ENCODE results near the gene MAN1C1. TPM values are rescaled to one million over a fixed set of nuclear protein-coding genes. Genes with fewer than 3 reads are reported as not detected.
"Not testable (repeated sequence)": the region's sequence is repeated elsewhere in the genome, so short reads cannot be mapped to it uniquely, and the experiment has no call there.

Gene MAN1C1
- total and polyA plus RNA-seq, 9 donors, result 5.2 to 17.4 (median 12.2) TPM

DNA sequence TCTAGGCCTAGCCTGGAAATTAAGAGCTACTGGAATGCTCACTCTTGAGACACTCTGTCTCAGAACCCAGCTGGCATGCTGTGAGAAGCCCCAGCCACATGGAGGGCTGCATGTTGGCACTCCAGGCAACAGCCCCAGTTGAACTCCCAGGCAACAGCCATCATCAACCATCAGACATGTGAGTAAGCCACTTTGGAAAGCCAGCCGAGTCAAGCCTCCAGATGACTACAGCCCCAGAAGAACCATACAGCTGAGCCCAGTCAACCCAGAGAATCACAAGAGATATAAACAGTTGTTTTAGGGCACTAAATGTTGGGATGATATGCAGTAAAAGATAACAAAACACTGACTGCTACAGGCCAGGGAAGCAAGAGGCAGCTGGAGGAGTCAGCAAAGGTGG lies 17.7 kb upstream of the MAN1C1 start:
- H3K36me3 ChIP-seq (ENCODE audit: control insufficient read depth, insufficient read depth, low read length), result no peaks in the 10 kb centered on the region
- H3K27me3 ChIP-seq (ENCODE audit: control insufficient read depth, insufficient read depth, low read length), result no peaks in the 10 kb centered on the region
- H3K4me3 ChIP-seq (ENCODE audit: low read length), result no peak overlapping the region
- H3K27ac ChIP-seq (ENCODE audit: low read length), result no peak overlapping the region
- no CpG with 5 or more reads among the region's 1 CpG for WGBS (ENCODE audit: insufficient coverage)
- no peaks in the 10 kb centered on the region for H3K4me1 ChIP-seq (ENCODE audit: control insufficient read depth, insufficient read depth, low read length)
- DNase-seq, result no peak
- H3K9me3 ChIP-seq (replicated peaks; ENCODE audit: control insufficient read depth, low read depth, low read length), result peaks cover 4% of the 10 kb centered on the region

GRCh38 chr1:25599969-25600610 lies 16.5 kb upstream of the MAN1C1 start:
- peaks cover 4% of the 10 kb centered on the region for H3K9me3 ChIP-seq (replicated peaks; ENCODE audit: control insufficient read depth, low read depth, low read length)
- H3K4me3 ChIP-seq (ENCODE audit: low read length), result no peak overlapping the region
- no peak for DNase-seq
- H3K4me1 ChIP-seq (ENCODE audit: control insufficient read depth, insufficient read depth, low read length), result no peaks in the 10 kb centered on the region
- H3K36me3 ChIP-seq (ENCODE audit: control insufficient read depth, insufficient read depth, low read length), result no peaks in the 10 kb centered on the region
- H3K27ac ChIP-seq (ENCODE audit: low read length), result no peak overlapping the region
- H3K27me3 ChIP-seq (ENCODE audit: control insufficient read depth, insufficient read depth, low read length), result no peaks in the 10 kb centered on the region
- 86% methylated on average over 1 of the region's 7 CpGs for WGBS (ENCODE audit: insufficient coverage)

- H3K4me1 ChIP-seq (ENCODE audit: control insufficient read depth, insufficient read depth, low read length); H3K9me3 ChIP-seq (replicated peaks; ENCODE audit: control insufficient read depth, low read depth, low read length); H3K27ac ChIP-seq (ENCODE audit: low read length); H3K4me3 ChIP-seq (ENCODE audit: low read length); H3K27me3 ChIP-seq (ENCODE audit: control insufficient read depth, insufficient read depth, low read length); H3K36me3 ChIP-seq (ENCODE audit: control insufficient read depth, insufficient read depth, low read length); DNase-seq: not testable (repeated sequence)
- 75% methylated on average over 3 of the region's 5 CpGs for WGBS (ENCODE audit: insufficient coverage)
Observed at GRCh38 chr1:25600971-25601699, 15.5 kb upstream of the MAN1C1 start.

DNA sequence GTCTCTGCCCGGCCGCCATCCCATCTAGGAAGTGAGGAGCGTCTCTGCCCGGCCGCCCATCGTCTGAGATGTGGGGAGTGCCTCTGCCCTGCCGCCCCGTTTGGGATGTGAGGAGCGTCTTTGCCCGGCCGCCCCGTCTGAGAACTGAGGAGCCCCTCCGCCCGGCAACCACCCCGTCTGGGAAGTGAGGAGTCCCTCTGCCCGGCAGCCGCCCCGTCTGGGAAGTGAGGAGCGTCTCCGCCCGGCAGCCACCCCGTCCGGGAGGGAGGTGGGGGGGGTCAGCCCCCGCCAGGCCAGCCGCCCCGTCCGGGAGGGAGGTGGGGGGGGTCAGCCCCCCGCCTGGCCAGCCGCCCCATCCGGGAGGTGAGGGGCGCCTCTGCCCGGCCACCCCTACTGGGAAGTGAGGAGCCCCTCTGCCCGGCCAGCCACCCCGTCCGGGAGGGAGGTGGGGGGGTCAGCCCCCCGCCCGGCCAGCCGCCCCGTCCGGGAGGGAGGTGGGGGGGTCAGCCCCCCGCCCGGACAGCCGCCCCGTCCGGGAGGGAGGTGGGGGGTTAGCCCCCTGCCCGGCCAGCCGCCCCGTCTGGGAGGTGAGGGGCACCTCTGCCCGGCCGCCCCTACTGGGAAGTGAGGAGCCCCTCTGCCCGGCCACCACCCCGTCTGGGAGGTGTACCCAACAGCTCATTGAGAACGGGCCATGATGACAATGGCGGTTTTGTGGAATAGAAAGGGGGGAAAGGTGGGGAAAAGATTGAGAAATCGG lies 12.6 kb upstream of the MAN1C1 start:
- not testable (repeated sequence) for H3K36me3 ChIP-seq (ENCODE audit: control insufficient read depth, insufficient read depth, low read length); DNase-seq; H3K4me3 ChIP-seq (ENCODE audit: low read length); H3K27ac ChIP-seq (ENCODE audit: low read length); H3K9me3 ChIP-seq (replicated peaks; ENCODE audit: control insufficient read depth, low read depth, low read length); H3K27me3 ChIP-seq (ENCODE audit: control insufficient read depth, insufficient read depth, low read length); H3K4me1 ChIP-seq (ENCODE audit: control insufficient read depth, insufficient read depth, low read length)
- WGBS (ENCODE audit: insufficient coverage), result no CpG with 5 or more reads among the region's 55 CpGs

GRCh38 chr1:25607123-25607522 lies 9.5 kb upstream of the MAN1C1 start:
- H3K4me1 ChIP-seq (ENCODE audit: control insufficient read depth, insufficient read depth, low read length), result peaks cover 2% of the 10 kb centered on the region
- 96% methylated on average over 2 of the region's 5 CpGs for WGBS (ENCODE audit: insufficient coverage)

GRCh38 chr1:25608488-25609178 lies 8.0 kb upstream of the MAN1C1 start:
- no peak overlapping the region for H3K4me3 ChIP-seq (ENCODE audit: low read length)
- peak; percentile 90 for DNase-seq

More at GRCh38 chr1:25607123-25607522, 9.5 kb upstream of the MAN1C1 start:
- Histone ChIP-seq H3K9me3 (replicated peaks; ENCODE audit: control insufficient read depth, low read depth, low read length) (no peaks in the 10 kb centered on the region), H3K27me3 (ENCODE audit: control insufficient read depth, insufficient read depth, low read length) (peaks cover 2% of the 10 kb centered on the region), H3K4me3 (ENCODE audit: low read length) (no peak overlapping the region), H3K27ac (ENCODE audit: low read length) (no peak overlapping the region), H3K36me3 (ENCODE audit: control insufficient read depth, insufficient read depth, low read length) (no peaks in the 10 kb centered on the region)
- no peak for DNase-seq

DNA sequence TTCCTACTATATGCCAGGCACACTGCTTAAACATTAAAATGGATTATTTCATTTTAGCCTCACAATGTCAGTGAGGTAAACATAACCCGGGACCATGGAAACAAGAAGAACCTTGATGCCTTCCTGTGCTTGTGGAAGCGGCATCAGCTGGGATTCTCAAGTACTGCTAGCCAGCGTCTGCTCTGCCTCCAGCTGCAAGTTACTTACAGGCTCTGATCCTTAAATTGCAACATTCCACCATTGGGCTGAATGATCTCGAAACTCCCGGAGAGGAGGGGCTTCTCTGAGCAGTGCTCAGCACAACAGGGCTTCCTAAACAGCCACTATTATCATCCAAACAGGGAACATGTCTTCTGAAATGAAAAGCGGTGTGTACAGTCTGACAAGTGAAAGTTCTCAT lies 6.7 kb upstream of the MAN1C1 start:
- H3K27me3 ChIP-seq (ENCODE audit: control insufficient read depth, insufficient read depth, low read length), result peaks cover 5% of the 10 kb centered on the region
- H3K9me3 ChIP-seq (replicated peaks; ENCODE audit: control insufficient read depth, low read depth, low read length), result no peaks in the 10 kb centered on the region
- no peak overlapping the region for H3K4me3 ChIP-seq (ENCODE audit: low read length)
- no peaks in the 10 kb centered on the region for H3K36me3 ChIP-seq (ENCODE audit: control insufficient read depth, insufficient read depth, low read length)
- WGBS (ENCODE audit: insufficient coverage), result 16% methylated on average over 5 of the region's 6 CpGs
- H3K4me1 ChIP-seq (ENCODE audit: control insufficient read depth, insufficient read depth, low read length), result peaks cover 2% of the 10 kb centered on the region
- DNase-seq, result peak; percentile 40
- H3K27ac ChIP-seq (ENCODE audit: low read length), result no peak overlapping the region

More at GRCh38 chr1:25608488-25609178, 8.0 kb upstream of the MAN1C1 start:
- Histone ChIP-seq H3K36me3 (ENCODE audit: control insufficient read depth, insufficient read depth, low read length) (no peaks in the 10 kb centered on the region), H3K9me3 (replicated peaks; ENCODE audit: control insufficient read depth, low read depth, low read length) (no peaks in the 10 kb centered on the region), H3K4me1 (ENCODE audit: control insufficient read depth, insufficient read depth, low read length) (peaks cover 2% of the 10 kb centered on the region), H3K27ac (ENCODE audit: low read length) (no peak overlapping the region), H3K27me3 (ENCODE audit: control insufficient read depth, insufficient read depth, low read length) (peaks cover 5% of the 10 kb centered on the region)
- 24% methylated on average over 7 of the region's 15 CpGs for WGBS (ENCODE audit: insufficient coverage)

DNA sequence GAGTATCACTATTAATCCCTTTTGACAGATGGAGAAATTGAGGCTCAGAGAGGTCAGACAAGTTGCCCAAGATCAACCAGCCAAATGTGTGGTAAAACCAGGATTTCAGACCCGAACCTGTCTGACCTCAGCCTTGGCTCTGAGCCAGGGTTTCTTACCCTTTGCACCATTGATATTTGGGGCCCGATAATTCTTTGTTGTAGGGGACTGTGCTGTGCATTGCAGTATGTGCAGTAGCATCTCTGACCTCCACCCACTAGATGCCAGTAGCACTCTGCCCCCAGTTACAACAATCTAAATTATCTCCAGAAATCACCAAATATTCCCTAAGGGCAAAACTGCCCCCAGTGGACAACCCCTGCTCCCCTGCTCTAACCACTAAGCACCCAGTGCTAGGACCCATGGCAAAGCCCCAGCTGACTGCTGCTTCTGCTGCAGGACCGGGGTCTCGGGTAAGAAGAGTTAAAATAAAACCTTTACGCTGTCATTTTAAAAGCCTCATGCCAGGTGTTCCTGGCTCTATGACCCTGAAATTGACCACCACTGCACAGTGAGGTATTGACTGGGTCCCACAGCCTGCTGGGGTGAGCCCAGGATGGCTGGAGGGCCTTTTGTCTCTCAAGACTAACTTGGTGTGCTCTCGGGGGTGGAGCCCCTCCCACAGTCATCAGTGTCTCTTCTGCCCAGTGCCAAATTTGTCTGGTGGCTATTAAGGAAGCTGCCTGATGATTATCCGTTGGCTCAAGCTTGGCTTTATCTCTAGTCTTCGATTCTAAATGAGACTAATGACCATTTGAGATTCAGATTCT lies 5.6 kb upstream of the MAN1C1 start:
- H3K36me3 ChIP-seq (ENCODE audit: control insufficient read depth, insufficient read depth, low read length), result no peaks in the 10 kb centered on the region
- 54% methylated on average over 5 of the region's 8 CpGs for WGBS (ENCODE audit: insufficient coverage)

DNA sequence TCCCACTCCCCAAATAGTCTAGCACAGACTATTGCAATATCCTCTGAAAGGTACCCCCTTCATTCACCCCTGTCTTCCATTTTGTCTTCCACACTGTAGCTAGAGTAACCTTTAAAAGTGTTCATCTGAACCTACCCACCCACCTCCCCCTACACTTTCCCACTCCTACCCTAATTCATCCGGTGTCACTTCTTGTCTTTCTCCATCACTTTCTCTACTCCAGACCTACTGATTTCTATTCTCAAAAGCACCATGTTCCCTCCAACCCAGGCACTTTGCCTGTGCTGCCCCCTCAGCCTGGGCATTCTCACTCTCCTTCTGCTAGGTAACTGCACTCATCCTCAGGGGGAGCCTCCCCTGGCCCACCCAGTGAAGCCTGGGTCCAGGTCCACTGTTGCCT lies 4.7 kb upstream of the MAN1C1 start:
- peaks cover 5% of the 10 kb centered on the region for H3K27me3 ChIP-seq (ENCODE audit: control insufficient read depth, insufficient read depth, low read length)
- no peak overlapping the region for H3K27ac ChIP-seq (ENCODE audit: low read length)
- H3K9me3 ChIP-seq (replicated peaks; ENCODE audit: control insufficient read depth, low read depth, low read length), result no peaks in the 10 kb centered on the region
- WGBS (ENCODE audit: insufficient coverage), result 69% methylated on average over 1 of the region's 1 CpG
- H3K36me3 ChIP-seq (ENCODE audit: control insufficient read depth, insufficient read depth, low read length), result no peaks in the 10 kb centered on the region
- no peak for DNase-seq
- H3K4me1 ChIP-seq (ENCODE audit: control insufficient read depth, insufficient read depth, low read length), result peaks cover 8% of the 10 kb centered on the region
- no peak overlapping the region for H3K4me3 ChIP-seq (ENCODE audit: low read length)

More for the DNA sequence above, 5.6 kb upstream of the MAN1C1 start:
- Histone ChIP-seq H3K4me1 (ENCODE audit: control insufficient read depth, insufficient read depth, low read length) (peaks cover 6% of the 10 kb centered on the region), H3K27me3 (ENCODE audit: control insufficient read depth, insufficient read depth, low read length) (peaks cover 5% of the 10 kb centered on the region), H3K4me3 (ENCODE audit: low read length) (no peak overlapping the region), H3K27ac (ENCODE audit: low read length) (no peak overlapping the region), H3K9me3 (replicated peaks; ENCODE audit: control insufficient read depth, low read depth, low read length) (no peaks in the 10 kb centered on the region)
- DNase-seq, result no peak
